Keratinocyte (primary cell): ENCODE measurements around the gene DDX49. TPM values are rescaled to one million over a fixed set of nuclear protein-coding genes. Genes with fewer than 3 reads are reported as not detected.

Experiments
- DNase-seq: peaks from one replicate; pipeline ENCODE4 v3.0.0-alpha.2; 2011; ENCODE audit warnings: low read depth, missing footprints, low spot score
- FAIRE-seq: peaks from 2 replicates; lab custom pipeline; 2011; peaks lifted over from hg19 to GRCh38; lab: Jason Lieb, UNC
- H2AFZ ChIP-seq: 2 replicates; pipeline ENCODE4 v1.6.0; 2012; ENCODE audit warnings: low read length, control low read depth, inconsistent platforms; ENCODE audit not compliant: control insufficient read depth
- H3K27ac ChIP-seq: 2 replicates; pipeline ENCODE4 v1.5.1; 2011; ENCODE audit warnings: low read length; ENCODE audit not compliant: control insufficient read depth, insufficient read depth
- H3K27me3 ChIP-seq: 3 replicates; pipeline ENCODE4 v1.6.0; 2011; ENCODE audit warnings: low read length; ENCODE audit not compliant: control insufficient read depth, insufficient read depth; ENCODE audit errors: extremely low read depth
- H3K36me3 ChIP-seq, 2 experiments: 2 replicates in 1 of 2; 3 replicates in 1 of 2; pipeline ENCODE4 v1.5.1; 2011; ENCODE audit warnings: low read length in 2 of 2, mild to moderate bottlenecking in 1 of 2; ENCODE audit not compliant: control insufficient read depth in 2 of 2, insufficient read depth in 2 of 2; ENCODE audit errors: extremely low read depth in 1 of 2
- H3K4me1 ChIP-seq: 3 replicates; pipeline ENCODE4 v1.5.1; 2011; ENCODE audit warnings: low read length; ENCODE audit not compliant: control insufficient read depth, insufficient read depth; ENCODE audit errors: extremely low read depth
- H3K4me2 ChIP-seq: 3 replicates; pipeline ENCODE4 v1.6.0; 2011; ENCODE audit warnings: low read depth, low read length; ENCODE audit not compliant: control insufficient read depth, insufficient read depth; ENCODE audit errors: extremely low read depth
- H3K4me3 ChIP-seq, 3 experiments: fragments of 200-600 bp in 1 of 3; sonication (generic) in 1 of 3; 2 replicates in 2 of 3; 3 replicates in 1 of 3; pipeline ENCODE4 v1.5.1; 2011 to 2016; ENCODE audit warnings: low read length in 3 of 3, mild to moderate bottlenecking in 3 of 3, control low read depth in 2 of 3, inconsistent platforms in 1 of 3, low read depth in 1 of 3, mixed read lengths in 1 of 3, mixed run types in 1 of 3, moderate library complexity in 1 of 3; ENCODE audit not compliant: control insufficient read depth in 2 of 3, insufficient read depth in 2 of 3; ENCODE audit errors: extremely low read depth in 1 of 3
- H3K79me2 ChIP-seq: 2 replicates; pipeline ENCODE4 v1.6.0; 2012; ENCODE audit warnings: low read length; ENCODE audit not compliant: control insufficient read depth, insufficient read depth
- H3K9ac ChIP-seq: 3 replicates; pipeline ENCODE4 v1.6.0; 2011; ENCODE audit warnings: low read length; ENCODE audit not compliant: control insufficient read depth, insufficient read depth; ENCODE audit errors: extremely low read depth
- H3K9me1 ChIP-seq: 3 replicates; pipeline ENCODE4 v1.6.0; 2011; ENCODE audit warnings: low read length; ENCODE audit not compliant: control insufficient read depth, insufficient read depth; ENCODE audit errors: extremely low read depth
- H3K9me3 ChIP-seq: 2 replicates; pipeline ENCODE4 v1.5.1; 2012; ENCODE audit warnings: low read depth, low read length; ENCODE audit not compliant: control insufficient read depth
- H4K20me1 ChIP-seq: 3 replicates; pipeline ENCODE4 v1.6.0; 2011; ENCODE audit warnings: low read length; ENCODE audit not compliant: control insufficient read depth, insufficient read depth; ENCODE audit errors: extremely low read depth
- CTCF ChIP-seq, 3 experiments: IDR thresholded peaks in 1 of 3; conservative IDR thresholded peaks in 1 of 3; optimal IDR thresholded peaks in 1 of 3; 2 replicates in 2 of 3; 3 replicates in 1 of 3; pipeline versions ENCODE3 to v1.5.1; 2011; ENCODE audit warnings: low read length in 3 of 3, mild to moderate bottlenecking in 3 of 3, moderate library complexity in 2 of 3, control low read depth in 1 of 3, inconsistent platforms in 1 of 3; ENCODE audit not compliant: insufficient read depth in 2 of 3; ENCODE audit errors: extremely low read depth in 1 of 3
- EZH2 ChIP-seq: IDR thresholded peaks from one replicate; pipeline ENCODE4 v1.6.1; 2012; ENCODE audit warnings: inconsistent platforms, mild to moderate bottlenecking, low read length, moderate library complexity
- dilution Hi-C: fragments of 300-500 bp; cut with MboI; formaldehyde crosslinking; loops from one replicate; pipeline ENCODE4 v1.7.0; 2020; ENCODE audit warnings: low sequenced_read_pairs; ENCODE audit not compliant: extremely low pct_ligation_motif_present
- polyA minus RNA-seq, 3 experiments: library from RNA; depleted of rRNA, polyadenylated mRNA; stranded (reverse); fragments of >200 nt; gene quantifications; 1 replicate in 1 of 3; 2 replicates in 1 of 3; 3 replicates in 1 of 3; pipeline ENCODE4 v1.2.3, GENCODE V29; 2011
- polyA plus RNA-seq, 5 experiments: library from polyadenylated mRNA; depleted of rRNA in 3 of 5; stranded (reverse) in 3 of 5; stranded (forward) in 1 of 5; unstranded in 1 of 5; fragments of >200 nt; gene quantifications; 1 replicate in 1 of 5; 2 replicates in 3 of 5; 3 replicates in 1 of 5; pipeline versions ENCODE4 v1.2.1 to v1.2.3, GENCODE V29; 2011 to 2012; ENCODE audit warnings: missing spikeins in 2 of 5, low read depth in 1 of 5, low replicate concordance in 1 of 5

The DDX49 gene
- polyA plus RNA-seq = 33.1 to 59.4 TPM (median 39.2 TPM) in 3 replicates
- polyA plus RNA-seq (2011; ENCODE audit: low read depth) = 26.9 TPM
- 25.1 and 41.3 TPM in 2 replicates for polyA plus RNA-seq (2011; cell fraction: cytosol; rRNA removed)
- 33.1 and 34.0 TPM in 2 replicates for polyA plus RNA-seq (2011; cell fraction: nucleus; rRNA removed)
- polyA plus RNA-seq (2012; ENCODE audit: low replicate concordance) = 24.3 and 30.8 TPM in 2 replicates
- polyA minus RNA-seq = 36.4 to 162 TPM (median 53.6 TPM) in 3 replicates
- 66.4 TPM for polyA minus RNA-seq (2011; cell fraction: cytosol; rRNA and poly(A)+ RNA removed)
- polyA minus RNA-seq (2011; cell fraction: nucleus; rRNA and poly(A)+ RNA removed) = 15.8 and 16.9 TPM in 2 replicates

- Histone ChIP-seq H3K27me3 (no peaks in the 10 kb centered on the region), H3K9ac (peak within 1 kb of the TSS; percentile 99), H3K27ac (peak within 1 kb of the TSS; percentile 96), H3K4me3 (peak within 1 kb of the TSS; percentile 93 to 97 (median 93)), H3K9me1 (no peaks in the 10 kb centered on the region), H2AFZ (peak within 1 kb of the TSS; percentile 85), H3K36me3 (peaks cover 12 to 24% of the 10 kb centered on the region in 2 experiments), H3K4me1 (peaks cover 11% of the 10 kb centered on the region), H3K4me2 (peak within 1 kb of the TSS; percentile 98), H3K79me2 (peaks cover 56% of the 10 kb centered on the region), H4K20me1 (peaks cover 1% of the 10 kb centered on the region), H3K9me3 (no peaks in the 10 kb centered on the region)
- peak; percentile 97 for DNase-seq
- dilution Hi-C loops = no loop called here
- FAIRE-seq = peak; percentile 93
- TF ChIP-seq EZH2 (no peak), CTCF (optimal IDR thresholded peaks at IDR 0.05 in 1 of 3, IDR thresholded peaks at IDR 0.05 in 1 of 3, conservative IDR thresholded peaks at IDR 0.05 in 1 of 3; ENCODE audit: extremely low read depth in 1 of 3, insufficient read depth in 2 of 3, low read length in 3 of 3) (no peak)
Observed at GRCh38 chr19:18919086-18919899, at the start of gene DDX49, which contains the start of gene COPE. Gene DDX49 (plus strand): TSS chr19:18919715. CDS start chr19:18919742, 27 bp downstream. Gene COPE (minus strand): TSS chr19:18919387. CDS start chr19:18919348, 39 bp downstream.

- Histone ChIP-seq H3K4me3 (no peak overlapping the region), H3K27ac (no peak overlapping the region), H3K4me1 (no peaks in the 10 kb centered on the region), H4K20me1 (no peaks in the 10 kb centered on the region), H3K27me3 (peaks cover 6% of the 10 kb centered on the region), H3K9ac (no peak overlapping the region), H3K9me1 (no peaks in the 10 kb centered on the region), H3K4me2 (no peak overlapping the region), H3K9me3 (no peaks in the 10 kb centered on the region), H3K79me2 (no peaks in the 10 kb centered on the region), H3K36me3 (peaks cover 19 to 20% of the 10 kb centered on the region in 2 experiments), H2AFZ (no peak overlapping the region)
- DNase-seq (no peak), FAIRE-seq (no peak)
- dilution Hi-C loops = no loop called here
- TF ChIP-seq CTCF (optimal IDR thresholded peaks at IDR 0.05 in 1 of 3, IDR thresholded peaks at IDR 0.05 in 1 of 3, conservative IDR thresholded peaks at IDR 0.05 in 1 of 3; ENCODE audit: extremely low read depth in 1 of 3, insufficient read depth in 2 of 3, low read length in 3 of 3) = no peak
- TF ChIP-seq EZH2 = no peak
Observed at GRCh38 chr19:18869781-18870530, 49.6 kb upstream of the DDX49 start.
